Measurements from ENCODE around the gene KIF2A.

The KIF2A gene

GRCh38 chr5:62282064-62282463 is 23.9 kb upstream of the KIF2A start:
- TF ChIP-seq CTCF (IDR thresholded peaks at IDR 0.05), result no peak

- no peak for TF ChIP-seq CTCF (IDR thresholded peaks at IDR 0.05)
Measured at GRCh38 chr5:62283005-62283404, 23.0 kb upstream of the KIF2A start.

DNA sequence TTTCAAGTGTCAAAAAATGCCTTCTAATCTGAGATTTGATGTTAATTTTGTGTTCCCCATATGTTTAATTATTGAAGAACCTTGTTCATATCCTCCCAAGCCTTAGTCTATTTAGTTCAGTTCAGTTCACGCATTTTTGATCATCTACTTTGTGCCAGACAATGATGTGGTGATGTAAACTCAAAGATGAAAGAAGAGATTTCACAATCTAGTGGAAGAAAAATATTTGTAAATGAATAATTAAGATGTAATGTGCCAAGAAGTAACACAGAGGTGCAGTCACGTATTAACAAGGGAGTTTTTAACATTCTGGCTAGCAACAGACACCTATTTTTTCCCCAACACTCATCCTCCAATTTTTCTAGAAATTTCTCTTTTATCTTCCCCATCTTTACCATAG is 22.1 kb upstream of the KIF2A start:
- TF ChIP-seq CTCF (IDR thresholded peaks at IDR 0.05), result no peak

- TF ChIP-seq CTCF (IDR thresholded peaks at IDR 0.05), result no peak
Measured at GRCh38 chr5:62284946-62285891, 20.8 kb upstream of the KIF2A start.

DNA sequence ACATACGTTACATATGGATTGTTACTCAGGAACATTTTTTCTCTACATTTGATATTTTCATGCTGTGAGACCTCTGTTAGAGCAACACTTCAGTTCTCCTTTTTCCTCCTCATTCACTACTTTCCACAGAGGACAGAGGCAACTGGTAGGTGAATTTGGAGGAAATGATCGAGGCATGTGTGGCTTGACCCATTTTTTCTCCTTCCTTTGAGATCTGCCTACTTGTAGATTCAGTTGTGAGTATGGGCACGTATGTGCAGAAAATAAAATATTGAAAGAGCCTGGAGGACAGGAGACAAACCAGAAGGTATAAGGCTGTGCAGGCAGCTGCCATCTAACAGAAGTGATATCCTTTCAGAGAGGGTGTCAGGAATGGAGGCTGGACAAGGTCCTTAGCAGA is 19.2 kb upstream of the KIF2A start:
- TF ChIP-seq CTCF (IDR thresholded peaks at IDR 0.05), result no peak

DNA sequence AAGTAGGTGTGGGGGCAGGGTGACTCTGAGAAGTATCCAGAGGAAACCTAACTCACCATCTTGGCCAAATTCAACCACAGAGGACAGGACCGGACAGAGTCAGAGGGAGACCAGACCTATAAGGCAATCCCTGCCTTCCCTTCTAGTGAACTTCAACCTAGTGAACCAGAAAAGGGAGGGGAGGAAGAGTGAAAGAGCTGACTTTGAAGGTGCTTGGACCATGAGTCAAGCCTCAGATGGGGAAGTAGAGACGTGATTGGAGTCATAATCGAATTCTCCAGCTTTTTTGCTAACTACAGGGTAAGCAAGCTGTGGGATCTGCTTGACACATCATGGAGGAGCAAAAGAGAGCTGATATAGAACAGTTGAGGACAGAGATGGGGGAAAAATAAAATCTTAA is 18.8 kb upstream of the KIF2A start:
- TF ChIP-seq CTCF (IDR thresholded peaks at IDR 0.05), result no peak

- no peak for TF ChIP-seq CTCF (IDR thresholded peaks at IDR 0.05)
Measured at GRCh38 chr5:62288118-62288517, 17.9 kb upstream of the KIF2A start.
